ENCODE data around the gene C1QC. TPM values are rescaled to one million over a fixed set of nuclear protein-coding genes. Genes with fewer than 3 reads are reported as not detected.

The C1QC gene
- total RNA-seq, 1 donor from 2014 or later = not detected

- DNase-seq = no peak
- no peak for TF ChIP-seq CTCF (IDR thresholded peaks at IDR 0.05; ENCODE audit: partially characterized antibody, unreplicated experiment)
- Mint-ChIP-seq H3K36me3 (ENCODE audit: unreplicated experiment) (no peaks in the 10 kb centered on the region), H3K4me1 (ENCODE audit: low read depth, unreplicated experiment) (peaks cover 16% of the 10 kb centered on the region), H3K27ac (ENCODE audit: unreplicated experiment) (no peak overlapping the region), H3K4me3 (ENCODE audit: unreplicated experiment) (no peak overlapping the region), H3K27me3 (ENCODE audit: unreplicated experiment) (peaks cover 3% of the 10 kb centered on the region), H3K9me3 (ENCODE audit: unreplicated experiment) (no peaks in the 10 kb centered on the region)
Observed at GRCh38 chr1:22602060-22602740, 41.2 kb upstream of the C1QC start.

GRCh38 chr1:22606161-22606560 is 37.3 kb upstream of the C1QC start:
- H3K4me3 Mint-ChIP-seq (ENCODE audit: unreplicated experiment) = no peak overlapping the region
- TF ChIP-seq CTCF (IDR thresholded peaks at IDR 0.05; ENCODE audit: partially characterized antibody, unreplicated experiment) = no peak
- DNase-seq = no peak
- peaks cover 3% of the 10 kb centered on the region for H3K27me3 Mint-ChIP-seq (ENCODE audit: unreplicated experiment)
- H3K27ac Mint-ChIP-seq (ENCODE audit: unreplicated experiment) = no peak overlapping the region
- H3K4me1 Mint-ChIP-seq (ENCODE audit: low read depth, unreplicated experiment) = peaks cover 26% of the 10 kb centered on the region
- no peaks in the 10 kb centered on the region for H3K36me3 Mint-ChIP-seq (ENCODE audit: unreplicated experiment)
- H3K9me3 Mint-ChIP-seq (ENCODE audit: unreplicated experiment) = peaks cover 3% of the 10 kb centered on the region

- Mint-ChIP-seq H3K27ac (ENCODE audit: unreplicated experiment) (no peak overlapping the region), H3K4me3 (ENCODE audit: unreplicated experiment) (no peak overlapping the region), H3K9me3 (ENCODE audit: unreplicated experiment) (peaks cover 4% of the 10 kb centered on the region), H3K36me3 (ENCODE audit: unreplicated experiment) (no peaks in the 10 kb centered on the region), H3K27me3 (ENCODE audit: unreplicated experiment) (peaks cover 2% of the 10 kb centered on the region), H3K4me1 (ENCODE audit: low read depth, unreplicated experiment) (peaks cover 30% of the 10 kb centered on the region)
- no peak for TF ChIP-seq CTCF (IDR thresholded peaks at IDR 0.05; ENCODE audit: partially characterized antibody, unreplicated experiment)
- DNase-seq = no peak
Observed at GRCh38 chr1:22607154-22607553, 36.3 kb upstream of the C1QC start.

GRCh38 chr1:22608361-22608760 is 35.1 kb upstream of the C1QC start:
- peaks cover 7% of the 10 kb centered on the region for H3K27me3 Mint-ChIP-seq (ENCODE audit: unreplicated experiment)
- H3K9me3 Mint-ChIP-seq (ENCODE audit: unreplicated experiment) = peaks cover 14% of the 10 kb centered on the region
- H3K4me3 Mint-ChIP-seq (ENCODE audit: unreplicated experiment) = no peak overlapping the region
- no peak for DNase-seq
- no peak for TF ChIP-seq CTCF (IDR thresholded peaks at IDR 0.05; ENCODE audit: partially characterized antibody, unreplicated experiment)
- peaks cover 39% of the 10 kb centered on the region for H3K4me1 Mint-ChIP-seq (ENCODE audit: low read depth, unreplicated experiment)
- no peak overlapping the region for H3K27ac Mint-ChIP-seq (ENCODE audit: unreplicated experiment)
- no peaks in the 10 kb centered on the region for H3K36me3 Mint-ChIP-seq (ENCODE audit: unreplicated experiment)

DNA sequence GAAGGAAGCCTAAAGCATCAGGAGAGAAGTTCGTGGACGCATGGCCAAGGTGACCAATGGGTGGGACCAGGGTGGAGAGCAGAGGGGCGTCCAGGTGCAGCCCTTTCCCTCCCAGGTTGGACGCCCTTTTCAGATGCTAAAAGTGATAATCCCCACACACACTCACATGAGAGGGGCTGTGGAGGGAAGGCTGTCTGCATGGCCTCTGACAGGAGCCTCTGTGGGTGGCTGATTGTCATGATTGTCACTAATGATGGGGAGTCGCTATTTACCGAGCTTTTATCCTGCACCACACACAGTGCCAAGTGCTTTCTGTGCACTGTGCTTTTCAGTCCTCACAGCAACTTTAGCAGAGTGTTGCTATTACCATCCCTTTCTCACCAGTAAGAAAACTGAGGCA is 34.1 kb upstream of the C1QC start:
- DNase-seq = no peak
- peaks cover 9% of the 10 kb centered on the region for H3K27me3 Mint-ChIP-seq (ENCODE audit: unreplicated experiment)
- no peak overlapping the region for H3K4me3 Mint-ChIP-seq (ENCODE audit: unreplicated experiment)
- TF ChIP-seq CTCF (IDR thresholded peaks at IDR 0.05; ENCODE audit: partially characterized antibody, unreplicated experiment) = no peak
- no peaks in the 10 kb centered on the region for H3K36me3 Mint-ChIP-seq (ENCODE audit: unreplicated experiment)
- no peak overlapping the region for H3K27ac Mint-ChIP-seq (ENCODE audit: unreplicated experiment)
- peaks cover 18% of the 10 kb centered on the region for H3K9me3 Mint-ChIP-seq (ENCODE audit: unreplicated experiment)
- peaks cover 43% of the 10 kb centered on the region for H3K4me1 Mint-ChIP-seq (ENCODE audit: low read depth, unreplicated experiment)

Data from glutamatergic neuron (in vitro differentiated cells).